ENCODE data around the gene DIMT1. TPM values are rescaled to one million over a fixed set of nuclear protein-coding genes. Genes with fewer than 3 reads are reported as not detected.
A peak's percentile ranks its signal among the peaks of the same experiment; 100 is the strongest.

The DIMT1 gene
- total and polyA plus RNA-seq, 2 donors (not counting 1 experiment from before 2014, with no cell fraction given): 26.4 to 41.3 TPM

- DNase-seq (ENCODE audit: low read depth in 2 of 2): no peak
- Histone ChIP-seq H3K4me1 (ENCODE audit: control insufficient read depth, extremely low read depth, insufficient read depth, low read length) (no peaks in the 10 kb centered on the region), H4K20me1 (ENCODE audit: control insufficient read depth, extremely low read depth, insufficient read depth, low read length) (no peaks in the 10 kb centered on the region), H3K4me2 (ENCODE audit: extremely low read depth, insufficient read depth, low read length) (no peak overlapping the region), H3K4me3 (replicated peaks in 1 of 4; ENCODE audit: control extremely low read depth in 1 of 4, insufficient read depth in 1 of 4, low read depth in 3 of 4, low read length in 4 of 4) (no peak overlapping the region), H3K9ac (ENCODE audit: insufficient read depth, low read length) (no peak overlapping the region), H3K9me3 (ENCODE audit: control insufficient read depth, insufficient read depth, low read depth, low read length) (no peaks in the 10 kb centered on the region), H2AFZ (ENCODE audit: low read length) (no peak overlapping the region), H3K27me3 (ENCODE audit: control insufficient read depth, insufficient read depth, low read length) (no peaks in the 10 kb centered on the region), H3K79me2 (ENCODE audit: control insufficient read depth, insufficient read depth, low read length) (no peaks in the 10 kb centered on the region), H3K36me3 (ENCODE audit: control insufficient read depth, insufficient read depth, low read length) (peaks cover 6% of the 10 kb centered on the region), H3K27ac (ENCODE audit: insufficient read depth, low read length) (no peak overlapping the region)
- TF ChIP-seq EZH2 (IDR thresholded peaks at IDR 0.05; ENCODE audit: low read length, missing control alignments) (no peak), CTCF (conservative IDR thresholded peaks at IDR 0.05 in 1 of 2, IDR thresholded peaks at IDR 0.05 in 1 of 2; ENCODE audit: low read depth in 1 of 2, low read length in 2 of 2) (no peak)
Measured at GRCh38 chr5:62373382-62373781, 30.3 kb downstream of the DIMT1 start.

- no peak overlapping the region for H3K4me2 ChIP-seq (ENCODE audit: extremely low read depth, insufficient read depth, low read length)
- no peak overlapping the region for H2AFZ ChIP-seq (ENCODE audit: low read length)
- no peaks in the 10 kb centered on the region for H3K4me1 ChIP-seq (ENCODE audit: control insufficient read depth, extremely low read depth, insufficient read depth, low read length)
- H3K9ac ChIP-seq (ENCODE audit: insufficient read depth, low read length): no peak overlapping the region
- DNase-seq (ENCODE audit: low read depth in 2 of 2): no peak
- H3K9me3 ChIP-seq (ENCODE audit: control insufficient read depth, insufficient read depth, low read depth, low read length): no peaks in the 10 kb centered on the region
- no peaks in the 10 kb centered on the region for H3K27me3 ChIP-seq (ENCODE audit: control insufficient read depth, insufficient read depth, low read length)
- TF ChIP-seq CTCF (conservative IDR thresholded peaks at IDR 0.05 in 1 of 2, IDR thresholded peaks at IDR 0.05 in 1 of 2; ENCODE audit: low read depth in 1 of 2, low read length in 2 of 2): no peak
- TF ChIP-seq EZH2 (IDR thresholded peaks at IDR 0.05; ENCODE audit: low read length, missing control alignments): no peak
- H3K4me3 ChIP-seq (replicated peaks in 1 of 4; ENCODE audit: control extremely low read depth in 1 of 4, insufficient read depth in 1 of 4, low read depth in 3 of 4, low read length in 4 of 4): no peak overlapping the region
- H3K27ac ChIP-seq (ENCODE audit: insufficient read depth, low read length): no peak overlapping the region
- no peaks in the 10 kb centered on the region for H4K20me1 ChIP-seq (ENCODE audit: control insufficient read depth, extremely low read depth, insufficient read depth, low read length)
- no peaks in the 10 kb centered on the region for H3K79me2 ChIP-seq (ENCODE audit: control insufficient read depth, insufficient read depth, low read length)
- H3K36me3 ChIP-seq (ENCODE audit: control insufficient read depth, insufficient read depth, low read length): peaks cover 6% of the 10 kb centered on the region
Measured at GRCh38 chr5:62372600-62372999, 31.1 kb downstream of the DIMT1 start.

- H3K4me2 ChIP-seq (ENCODE audit: extremely low read depth, insufficient read depth, low read length): no peak overlapping the region
- DNase-seq (ENCODE audit: low read depth in 2 of 2): peak in 1 of 2 donors; percentile 10
- H3K36me3 ChIP-seq (ENCODE audit: control insufficient read depth, insufficient read depth, low read length): peaks cover 4% of the 10 kb centered on the region
- no peak overlapping the region for H2AFZ ChIP-seq (ENCODE audit: low read length)
- TF ChIP-seq CTCF (conservative IDR thresholded peaks at IDR 0.05 in 1 of 2, IDR thresholded peaks at IDR 0.05 in 1 of 2; ENCODE audit: low read depth in 1 of 2, low read length in 2 of 2): no peak
- TF ChIP-seq EZH2 (IDR thresholded peaks at IDR 0.05; ENCODE audit: low read length, missing control alignments): no peak
- no peak overlapping the region for H3K4me3 ChIP-seq (replicated peaks in 1 of 4; ENCODE audit: control extremely low read depth in 1 of 4, insufficient read depth in 1 of 4, low read depth in 3 of 4, low read length in 4 of 4)
- no peaks in the 10 kb centered on the region for H3K9me3 ChIP-seq (ENCODE audit: control insufficient read depth, insufficient read depth, low read depth, low read length)
- no peaks in the 10 kb centered on the region for H3K79me2 ChIP-seq (ENCODE audit: control insufficient read depth, insufficient read depth, low read length)
- no peaks in the 10 kb centered on the region for H4K20me1 ChIP-seq (ENCODE audit: control insufficient read depth, extremely low read depth, insufficient read depth, low read length)
- no peak overlapping the region for H3K9ac ChIP-seq (ENCODE audit: insufficient read depth, low read length)
- H3K4me1 ChIP-seq (ENCODE audit: control insufficient read depth, extremely low read depth, insufficient read depth, low read length): no peaks in the 10 kb centered on the region
- no peak overlapping the region for H3K27ac ChIP-seq (ENCODE audit: insufficient read depth, low read length)
- no peaks in the 10 kb centered on the region for H3K27me3 ChIP-seq (ENCODE audit: control insufficient read depth, insufficient read depth, low read length)
Measured at GRCh38 chr5:62371409-62371808, 32.3 kb downstream of the DIMT1 start.

All from fibroblast of lung (primary cell).